GM21576 (cell line): ENCODE results near the gene PTGR2.
"Not testable (repeated sequence)": the region's sequence is repeated elsewhere in the genome, so short reads cannot be mapped to it uniquely, and the experiment has no call there.

ENCODE experiments used
- ATAC-seq: cut with Tn5 transposase; IDR thresholded peaks from one replicate; pipeline ENCODE4 v1.9.1; 2021; ENCODE audit warnings: mild to moderate bottlenecking, moderate library complexity; ENCODE audit not compliant: unreplicated experiment

PTGR2 gene

DNA sequence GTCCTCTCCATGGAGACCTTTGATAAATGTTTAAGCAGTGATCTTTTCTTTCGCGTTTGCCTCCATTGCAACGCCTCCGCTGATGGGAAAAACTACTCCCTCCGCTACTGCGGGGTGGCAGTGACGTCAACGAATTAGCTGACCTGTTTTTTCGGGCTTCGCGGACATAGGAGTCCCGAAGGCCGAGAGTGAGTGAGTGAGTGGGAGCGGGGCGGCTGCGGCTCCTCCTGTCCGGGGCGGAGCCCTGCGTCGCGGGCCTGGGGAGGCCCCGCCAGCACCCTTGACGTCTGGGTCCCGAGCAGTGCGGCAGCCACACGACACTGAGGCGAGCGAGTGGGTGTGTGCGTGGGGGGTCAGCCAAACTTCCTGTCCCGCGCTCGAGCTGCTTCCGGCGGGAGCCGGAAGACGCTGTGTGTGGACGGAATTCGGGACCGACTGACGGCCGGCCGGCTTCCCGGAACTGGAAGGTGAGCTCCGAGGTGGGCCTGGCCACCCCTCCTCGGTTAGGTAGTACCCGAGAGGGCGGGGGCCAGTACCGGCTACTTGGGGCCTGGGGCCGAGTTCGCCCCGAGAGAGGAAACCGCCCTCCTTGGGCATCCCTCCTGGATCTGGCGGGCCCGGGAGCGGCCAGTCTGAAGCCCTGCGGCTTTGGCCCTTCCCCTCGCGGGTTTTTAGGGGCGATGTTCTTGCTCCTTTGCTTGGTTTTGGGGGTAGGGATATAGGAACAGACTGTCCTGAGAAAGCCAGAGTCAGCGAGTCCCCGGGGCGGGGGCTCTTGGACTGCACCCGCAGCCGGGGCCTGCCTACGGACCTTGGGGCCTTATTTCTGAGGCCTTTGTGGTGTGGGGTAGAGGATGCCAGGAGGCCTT lies 35.1 kb downstream of the PTGR2 start, which contains the start of gene ZNF410:
Gene ZNF410, plus strand, starts transcription at position 411 of the 869 bp plus-strand sequence. CDS start 5,317 bp downstream, outside the sequence.
- peak; percentile 95 for ATAC-seq

DNA sequence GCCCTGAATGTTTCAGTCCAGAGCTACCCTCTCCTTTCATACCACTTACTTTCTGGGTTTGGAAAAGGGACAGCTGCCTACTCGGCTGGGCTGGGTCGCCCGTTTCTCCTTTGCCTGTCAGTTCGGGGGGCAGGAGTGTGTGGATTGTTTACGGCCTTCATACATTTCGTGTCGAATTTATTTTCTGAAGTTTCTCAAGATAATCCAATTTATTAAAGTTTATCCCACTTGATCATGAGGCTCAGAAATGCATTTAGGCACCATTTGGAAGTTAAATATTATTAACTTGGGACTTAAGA lies 35.6 kb downstream of the PTGR2 start:
- ATAC-seq, result no peak

DNA sequence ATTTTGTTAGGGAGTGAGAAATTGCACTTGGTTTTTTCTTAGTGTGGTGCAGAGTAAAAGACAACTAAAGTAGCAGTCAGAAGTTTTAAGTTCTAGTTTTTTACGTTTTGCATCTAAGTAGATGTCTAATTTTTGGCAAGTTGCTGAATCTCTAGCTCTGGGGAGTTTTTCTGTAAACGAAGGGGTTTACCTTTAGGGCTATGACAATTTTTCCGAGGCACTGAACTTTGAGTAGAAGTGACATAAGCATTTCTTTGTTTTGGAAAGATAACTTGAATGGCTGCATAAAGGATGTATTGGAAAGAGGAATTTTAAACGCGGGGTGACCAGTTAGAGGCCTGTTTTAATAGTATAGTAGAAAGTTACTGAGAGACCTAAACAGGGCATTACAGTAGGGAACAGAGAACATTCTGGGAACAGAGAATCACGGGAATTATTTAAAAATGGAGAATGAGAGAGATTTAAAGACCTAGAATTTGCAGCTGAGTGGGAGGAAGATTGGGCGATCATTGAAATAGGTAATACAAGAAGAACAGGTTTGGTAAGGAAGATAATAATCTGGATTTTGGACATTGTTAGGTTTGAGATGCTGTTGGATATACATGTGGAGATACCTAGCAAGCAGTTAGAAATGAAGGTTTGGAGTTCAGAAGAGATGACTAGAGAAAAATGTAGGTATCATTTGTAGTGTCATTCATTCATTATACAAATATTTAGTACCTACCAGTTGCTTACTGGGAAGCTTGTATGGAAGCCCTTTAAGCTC lies 36.2 kb downstream of the PTGR2 start:
- ATAC-seq, result no peak

DNA sequence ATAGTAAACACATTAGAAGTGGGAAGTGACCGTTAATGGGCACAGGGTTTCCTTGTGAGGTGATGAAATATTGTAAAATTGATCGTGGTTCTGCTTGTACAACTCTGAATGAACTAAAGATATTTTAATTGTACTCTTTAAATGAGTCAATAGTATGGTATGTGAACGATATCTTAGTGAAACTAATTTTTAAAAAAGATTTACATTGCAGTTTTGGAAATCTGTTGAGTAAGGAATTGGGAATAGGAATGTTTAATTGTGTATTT lies 36.8 kb downstream of the PTGR2 start:
- ATAC-seq, result no peak

DNA sequence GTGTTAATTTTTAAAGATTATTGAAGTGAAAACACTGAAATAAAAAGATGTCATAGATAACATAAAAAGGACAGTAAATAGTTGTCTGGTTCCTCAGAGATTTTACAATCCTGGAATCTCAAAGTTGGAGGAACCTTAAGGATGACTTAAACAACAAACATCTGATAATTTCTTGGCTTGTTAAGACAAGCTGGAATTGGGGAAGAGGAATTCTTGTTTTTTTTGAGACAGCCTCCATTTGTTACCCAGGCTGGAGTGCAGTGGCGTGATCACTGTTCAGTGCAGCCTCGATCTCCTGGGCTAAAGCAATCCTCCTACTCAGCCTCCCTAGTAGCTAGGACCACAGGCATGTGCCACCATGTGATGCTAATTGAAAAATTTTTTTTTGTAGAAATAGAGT lies 37.3 kb downstream of the PTGR2 start:
- ATAC-seq, result no peak

DNA sequence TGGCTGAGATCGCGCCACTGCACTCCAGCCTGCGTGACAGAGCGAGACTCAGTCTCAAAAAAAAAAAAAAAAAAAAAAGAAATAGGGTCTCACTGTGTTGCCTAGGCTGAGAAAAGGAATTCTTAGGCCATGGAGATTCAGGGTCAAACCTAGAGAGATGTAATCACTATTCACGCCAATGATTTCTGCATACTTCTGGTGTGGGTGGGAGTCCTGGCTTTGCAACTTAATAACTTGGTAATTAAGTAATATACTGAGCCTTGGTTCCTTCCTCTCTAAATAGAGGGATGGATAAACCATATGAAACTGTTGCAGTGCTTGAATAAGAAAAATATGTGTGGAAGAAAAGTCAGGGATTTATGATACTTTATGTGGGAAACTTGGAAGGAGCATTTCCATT lies 37.7 kb downstream of the PTGR2 start:
- no peak for ATAC-seq

DNA sequence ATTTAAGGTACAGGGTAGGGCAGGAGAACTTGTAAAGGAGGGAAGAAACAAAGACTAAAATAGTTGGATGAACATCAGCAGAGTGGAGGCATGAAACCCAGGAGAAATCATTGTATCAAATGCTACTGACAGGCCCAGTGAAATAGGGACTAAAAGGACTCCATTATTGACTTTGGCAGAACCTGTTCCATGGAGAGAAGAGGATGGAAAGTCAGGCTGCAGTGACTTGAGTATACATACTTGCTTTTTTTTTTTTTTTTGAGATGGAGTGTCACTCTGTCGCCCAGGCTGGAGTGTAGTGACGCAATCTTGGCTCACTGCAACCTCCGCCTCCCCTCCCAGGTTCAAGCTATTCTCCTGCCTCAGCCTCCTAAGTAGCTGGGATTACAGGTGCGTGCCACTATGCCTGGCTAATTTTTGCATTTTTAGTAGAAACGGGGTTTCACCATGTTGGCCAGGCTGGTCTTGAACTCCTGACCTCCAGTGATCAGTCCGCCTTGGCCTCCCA lies 42.6 kb downstream of the PTGR2 start:
- ATAC-seq, result not testable (repeated sequence)

DNA sequence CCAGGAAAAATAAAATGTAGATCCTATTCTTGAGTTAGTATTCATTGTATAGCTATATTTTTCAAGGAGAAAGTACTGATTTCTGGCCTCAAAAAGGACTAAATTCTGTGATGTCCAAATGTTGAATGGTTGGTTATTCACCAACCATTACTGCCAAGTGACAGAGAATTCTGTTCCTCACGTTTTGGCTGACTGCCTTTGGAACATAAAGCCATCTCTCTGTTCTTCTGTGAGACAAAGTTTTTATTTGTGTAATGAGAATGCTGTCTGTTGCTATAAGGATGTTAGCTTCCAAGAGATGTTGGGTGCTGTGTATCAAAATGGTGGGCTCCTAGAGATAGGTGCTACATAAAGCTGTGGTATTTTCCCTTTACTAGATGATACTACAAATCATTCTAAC lies 44.3 kb downstream of the PTGR2 start:
- ATAC-seq, result no peak

DNA sequence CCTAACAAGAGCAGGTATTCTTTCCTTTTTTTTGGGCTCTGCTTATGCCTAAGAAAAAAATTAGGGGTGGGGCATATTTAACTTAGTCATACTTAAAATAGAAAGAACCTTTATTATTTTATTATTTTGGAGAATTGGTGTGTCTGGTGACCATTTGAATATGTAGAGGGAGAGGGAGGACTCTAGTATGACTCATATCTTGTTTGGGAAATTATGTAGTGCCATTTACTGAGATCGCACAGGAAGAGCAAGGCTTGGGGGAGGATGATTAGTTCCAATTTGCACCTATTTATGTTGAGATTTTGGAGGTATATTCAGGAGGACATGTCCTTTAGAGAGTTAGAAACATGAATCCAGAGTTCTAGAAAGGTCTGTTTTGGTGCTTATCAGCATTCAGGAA lies 44.9 kb downstream of the PTGR2 start:
- no peak for ATAC-seq

DNA sequence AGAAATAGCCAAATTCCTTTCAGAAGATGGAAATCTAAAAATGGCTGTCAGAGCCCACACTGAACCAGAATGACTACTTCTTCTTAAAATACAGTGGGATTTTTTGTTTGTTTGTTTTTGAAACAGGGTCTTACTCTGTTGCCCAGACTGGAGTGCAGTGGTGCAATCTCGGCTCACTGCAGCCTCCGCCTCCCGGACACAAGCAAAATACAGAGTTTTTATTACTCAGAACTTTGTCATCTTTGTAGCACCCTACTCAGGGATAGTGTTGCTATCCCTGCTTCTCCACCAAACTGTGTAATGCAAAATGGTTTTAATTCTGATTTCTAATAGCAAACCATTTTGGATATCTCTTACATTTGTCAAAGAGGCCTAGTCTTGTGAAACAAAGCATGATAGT lies 51.4 kb downstream of the PTGR2 start:
- no peak for ATAC-seq

DNA sequence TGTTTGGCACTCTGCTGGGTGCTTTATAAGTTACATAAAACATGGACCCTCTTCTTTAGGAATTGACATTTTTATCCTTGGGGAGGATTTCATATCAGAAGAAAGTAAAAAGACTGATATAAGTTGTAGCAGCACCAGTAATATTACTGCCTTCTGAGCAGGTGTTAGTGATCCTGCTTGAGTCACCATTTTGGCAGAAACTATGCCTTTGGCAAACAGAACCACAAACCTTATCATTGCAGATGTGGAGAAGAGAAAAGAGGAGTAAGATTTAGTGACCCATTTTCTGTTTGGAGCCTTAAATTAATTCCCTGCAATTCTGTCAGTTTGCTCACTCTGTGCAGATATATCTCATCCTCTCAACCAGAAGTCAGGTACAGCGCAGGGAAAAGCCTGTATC lies 58.0 kb downstream of the PTGR2 start:
- no peak for ATAC-seq

DNA sequence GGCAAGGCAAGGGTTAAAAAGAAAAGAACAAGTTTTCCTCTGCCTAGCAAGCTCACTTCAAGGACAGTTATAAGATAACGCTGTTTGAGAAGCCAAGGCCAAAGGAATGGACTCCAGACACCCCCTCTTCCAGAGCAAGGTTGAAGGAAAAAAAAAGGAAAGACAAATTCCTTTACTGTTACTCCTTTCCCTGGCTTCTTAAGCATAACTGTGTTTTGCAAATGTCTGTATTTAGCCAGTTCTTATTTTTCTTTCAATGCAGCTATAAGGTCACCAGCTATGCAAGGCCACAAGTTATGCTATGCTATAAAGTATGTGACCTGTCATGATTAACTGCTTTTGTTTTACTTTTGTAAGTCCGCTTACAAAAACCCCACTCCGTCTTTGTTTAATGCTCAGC lies 61.6 kb downstream of the PTGR2 start:
- no peak for ATAC-seq

DNA sequence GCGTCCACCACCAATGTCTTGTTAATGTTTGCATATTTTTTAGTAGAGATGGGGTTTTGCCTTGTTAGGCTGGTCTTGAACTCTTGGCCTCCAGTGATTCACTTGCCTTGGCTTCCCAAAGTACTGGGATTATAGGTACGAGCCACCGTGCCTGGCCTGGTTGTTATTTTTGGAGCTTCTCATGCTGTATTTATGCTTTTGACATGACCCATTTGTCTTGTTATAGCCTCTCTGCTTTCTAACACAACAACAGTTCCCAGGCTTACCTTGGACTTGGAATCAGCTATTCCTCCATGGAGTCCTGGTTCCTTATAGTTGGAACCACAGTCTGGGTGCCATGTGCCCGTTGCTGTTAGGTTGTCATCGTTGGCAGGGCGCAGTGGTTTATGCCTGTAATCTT lies 64.7 kb downstream of the PTGR2 start:
- no peak for ATAC-seq

DNA sequence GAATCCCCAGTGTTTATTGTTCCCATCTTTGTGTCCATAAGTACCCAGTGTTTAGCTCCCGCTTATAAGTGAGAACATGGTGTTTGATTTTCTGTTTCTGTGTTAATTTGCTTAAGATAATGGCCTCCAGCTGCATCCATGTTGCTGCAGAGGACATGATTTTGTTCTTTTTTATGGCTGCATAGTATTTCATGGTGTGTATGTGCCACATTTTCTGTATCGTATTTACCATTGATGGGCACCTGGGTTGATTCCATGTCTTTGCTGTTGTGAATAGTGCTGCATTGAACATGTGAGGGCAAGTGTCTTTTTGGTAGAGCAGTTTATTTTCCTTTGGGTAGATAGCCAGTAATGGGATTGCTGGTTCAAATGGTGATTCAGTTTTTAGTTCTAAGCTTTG lies 67.8 kb downstream of the PTGR2 start:
- not testable (repeated sequence) for ATAC-seq

DNA sequence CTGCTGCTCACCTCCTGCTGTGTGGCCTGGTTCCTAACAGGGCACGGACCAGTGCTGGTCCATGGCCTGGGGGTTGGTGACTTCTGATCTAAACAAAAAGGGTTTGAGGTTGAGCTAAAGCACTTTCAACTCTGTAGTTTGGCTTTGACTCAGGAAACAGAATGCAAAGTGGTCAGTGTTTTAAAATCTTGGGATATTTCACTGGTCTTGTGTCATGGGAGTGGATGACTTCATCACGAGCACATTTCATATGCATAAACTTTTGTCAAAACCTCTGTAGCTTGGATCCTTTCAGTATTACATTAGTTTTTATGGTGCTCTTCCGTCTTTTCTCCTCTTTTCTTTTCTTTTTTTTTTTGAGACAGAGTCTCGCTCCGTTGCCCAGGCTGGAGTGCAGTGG lies 72.7 kb downstream of the PTGR2 start:
- no peak for ATAC-seq
